ENCODE results near the gene NCF1.
"Not testable (repeated sequence)": the region's sequence is repeated elsewhere in the genome, so short reads cannot be mapped to it uniquely, and the experiment has no call there.

The NCF1 gene

DNA sequence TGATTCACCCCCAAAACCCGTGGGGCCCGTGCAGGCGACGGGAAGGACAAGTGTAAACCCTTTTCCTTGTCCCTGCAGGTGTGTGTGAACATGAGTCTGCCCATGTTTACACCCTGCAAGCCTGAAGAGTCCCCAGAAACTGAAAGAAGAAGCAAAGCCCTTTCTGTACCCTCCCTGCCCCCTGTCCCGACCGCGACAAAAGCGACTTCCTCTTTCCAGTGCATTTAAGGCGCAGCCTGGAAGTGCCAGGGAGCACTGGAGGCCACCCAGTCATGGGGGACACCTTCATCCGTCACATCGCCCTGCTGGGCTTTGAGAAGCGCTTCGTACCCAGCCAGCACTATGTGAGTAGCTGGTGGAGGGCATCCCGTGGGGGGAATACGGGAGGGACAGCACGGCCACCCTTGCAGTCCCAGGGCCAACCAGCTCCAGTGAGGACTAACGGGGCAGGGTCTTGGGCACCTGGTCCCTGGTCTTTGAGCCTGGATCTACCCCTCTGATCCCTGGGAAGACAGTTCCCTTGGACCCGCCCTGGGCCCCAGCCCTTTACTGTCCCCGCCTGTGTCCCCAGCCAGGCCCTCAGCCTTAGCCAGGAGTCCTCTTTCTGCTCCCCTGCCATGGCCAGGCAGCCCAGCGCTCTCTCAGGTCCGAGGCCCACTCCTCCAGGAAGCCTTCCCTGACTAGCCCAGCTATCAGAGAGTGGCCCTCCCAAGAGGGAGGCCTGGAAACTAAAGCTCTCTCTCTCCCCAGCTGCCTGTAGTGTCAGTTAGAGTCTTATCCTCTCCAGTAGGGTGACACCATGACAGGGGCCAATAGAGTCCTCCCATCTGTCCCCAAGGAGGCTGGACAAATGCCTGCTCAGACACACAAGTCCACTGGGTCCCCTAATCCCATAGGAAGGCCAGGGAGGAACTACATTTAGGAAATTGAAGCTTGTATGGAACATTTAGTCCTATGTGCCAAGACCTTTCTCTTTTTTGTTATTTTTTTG is at the start of gene NCF1:
Gene NCF1 (plus strand): TSS at position 252 of the 991 bp plus-strand sequence. CDS start 21 bp downstream, at position 273.
- in situ Hi-C loops (cut with MboI; ENCODE audit: low sequenced_read_pairs), result not testable (repeated sequence)

DNA sequence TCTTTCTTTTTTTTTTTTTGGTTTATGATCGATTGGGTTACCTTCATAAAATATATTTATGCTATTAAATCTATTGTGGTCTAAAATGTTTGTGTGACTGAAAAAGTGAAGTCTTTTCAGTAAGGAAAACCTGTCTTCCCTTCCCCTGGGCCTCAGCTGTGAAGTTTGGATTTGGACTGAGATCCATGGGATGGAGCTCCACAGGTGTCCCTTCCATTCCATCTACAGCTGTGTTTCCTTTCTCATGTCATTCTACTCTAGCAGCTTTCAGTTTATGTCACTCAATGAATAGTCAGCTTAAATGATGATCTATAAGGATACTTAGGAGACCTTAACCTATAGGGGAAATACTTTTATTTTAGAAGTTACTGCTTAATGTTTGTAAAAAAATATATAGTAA is 48.0 kb upstream of the NCF1 start:
- in situ Hi-C loops (cut with MboI; ENCODE audit: low sequenced_read_pairs), result no loop called here

- in situ Hi-C loops (cut with MboI; ENCODE audit: low sequenced_read_pairs), result no loop called here
These were observed 47.3 kb upstream of the NCF1 start for GRCh38 chr7:74726309-74727101.

DNA sequence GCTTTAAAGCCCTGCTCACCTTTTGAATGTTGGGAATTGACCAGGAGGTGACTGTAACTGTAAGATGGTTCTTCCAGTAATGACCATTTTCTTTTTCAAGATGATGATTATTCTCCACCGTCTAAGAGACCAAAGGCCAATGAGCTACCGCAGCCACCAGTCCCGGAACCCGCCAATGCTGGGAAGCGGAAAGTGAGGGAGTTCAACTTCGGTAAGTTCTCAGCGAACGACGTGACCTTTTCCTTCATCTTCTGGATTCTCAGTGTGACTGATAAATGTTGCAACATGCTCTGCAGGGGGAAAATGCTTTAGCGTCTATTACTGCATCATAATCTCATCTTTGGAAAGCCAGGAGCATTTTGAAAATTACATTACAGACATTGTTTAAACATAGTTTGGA is 45.1 kb upstream of the NCF1 start:
- in situ Hi-C loops (cut with MboI; ENCODE audit: low sequenced_read_pairs), result not testable (repeated sequence)

- in situ Hi-C loops (cut with MboI; ENCODE audit: low sequenced_read_pairs), result not testable (repeated sequence)
These were observed 43.6 kb upstream of the NCF1 start for GRCh38 chr7:74730186-74730585.

GRCh38 chr7:74739974-74740703 is 33.7 kb upstream of the NCF1 start:
- in situ Hi-C loops (cut with MboI; ENCODE audit: low sequenced_read_pairs), result not testable (repeated sequence)

DNA sequence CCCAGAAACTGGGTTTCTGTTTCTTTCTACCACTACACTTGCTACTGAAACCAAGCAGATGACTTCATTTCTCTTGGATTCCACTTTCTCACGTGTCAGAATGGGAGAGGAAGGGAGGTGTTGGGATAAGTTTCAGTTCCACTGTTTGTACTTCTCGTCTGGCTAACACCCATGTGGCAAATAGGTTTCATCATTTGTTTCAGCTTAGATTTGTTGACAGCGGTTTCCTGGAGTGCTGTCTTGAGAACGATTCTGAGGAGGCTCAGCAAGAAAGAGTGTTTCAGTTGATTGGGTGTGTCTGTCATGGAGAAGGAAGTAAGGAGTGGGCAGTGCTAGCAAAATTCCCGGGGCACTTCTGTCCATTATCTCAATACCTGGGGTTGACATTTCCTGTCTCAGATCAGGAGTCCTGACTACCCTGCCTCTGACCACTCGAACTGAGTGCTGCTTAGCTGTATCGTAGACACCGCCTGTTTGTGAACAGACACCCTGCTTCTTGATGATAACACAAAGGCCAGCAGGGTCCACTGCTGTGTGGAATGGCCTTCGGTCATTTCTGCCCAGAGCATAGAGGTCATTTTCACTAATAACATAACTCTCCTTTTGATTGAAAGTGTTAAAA is 29.8 kb upstream of the NCF1 start:
- in situ Hi-C loops (cut with MboI; ENCODE audit: low sequenced_read_pairs), result not testable (repeated sequence)

DNA sequence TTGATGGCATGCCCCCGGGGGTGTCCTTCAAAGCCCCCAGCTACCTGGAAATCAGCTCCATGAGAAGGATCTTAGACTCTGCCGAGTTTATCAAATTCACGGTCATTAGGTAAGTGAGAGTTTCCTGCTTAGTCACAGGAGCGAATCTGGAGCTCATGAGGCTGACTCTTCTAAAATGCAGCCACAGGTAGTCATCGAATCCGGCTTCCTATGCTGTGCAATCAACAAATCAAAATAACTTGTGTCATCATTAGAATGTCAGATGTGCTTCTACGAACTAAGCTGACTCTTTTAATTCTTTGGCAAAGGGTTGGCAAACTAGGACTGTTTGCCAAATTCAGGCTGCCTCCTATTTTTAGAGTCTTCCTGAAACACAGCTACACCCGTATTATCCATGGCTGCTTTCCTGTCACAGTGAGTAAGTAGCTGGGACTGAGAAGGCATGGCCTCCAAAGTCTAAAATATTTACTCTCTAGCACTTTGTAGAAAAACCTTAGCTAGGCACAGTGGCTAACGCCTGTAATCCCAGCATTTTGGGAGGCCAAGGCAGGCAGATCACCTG is 19.8 kb upstream of the NCF1 start:
- in situ Hi-C loops (cut with MboI; ENCODE audit: low sequenced_read_pairs), result not testable (repeated sequence)

DNA sequence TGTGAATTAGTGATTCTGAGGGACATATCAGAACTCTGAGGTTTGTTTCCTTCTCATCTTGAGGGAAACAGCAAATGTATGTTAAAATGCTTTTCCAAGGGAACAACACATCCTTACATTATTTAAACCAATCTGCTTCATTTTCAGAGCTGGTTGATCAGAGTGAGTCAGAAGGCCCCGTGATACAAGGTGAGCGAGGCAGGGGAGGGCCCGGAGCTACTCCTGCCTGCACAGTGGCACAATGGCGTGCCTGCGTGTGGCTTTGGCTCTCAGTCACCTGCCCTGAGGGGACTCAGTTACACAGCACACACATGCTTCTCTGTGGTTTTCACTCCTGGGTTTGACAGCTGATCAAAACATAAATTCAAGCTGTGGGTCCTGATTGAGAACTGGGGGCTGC is 17.1 kb upstream of the NCF1 start:
- in situ Hi-C loops (cut with MboI; ENCODE audit: low sequenced_read_pairs), result not testable (repeated sequence)

GRCh38 chr7:74758268-74758667 is 15.5 kb upstream of the NCF1 start:
- in situ Hi-C loops (cut with MboI; ENCODE audit: low sequenced_read_pairs), result not testable (repeated sequence)

GRCh38 chr7:74758982-74759381 is 14.8 kb upstream of the NCF1 start:
- in situ Hi-C loops (cut with MboI; ENCODE audit: low sequenced_read_pairs), result not testable (repeated sequence)

DNA sequence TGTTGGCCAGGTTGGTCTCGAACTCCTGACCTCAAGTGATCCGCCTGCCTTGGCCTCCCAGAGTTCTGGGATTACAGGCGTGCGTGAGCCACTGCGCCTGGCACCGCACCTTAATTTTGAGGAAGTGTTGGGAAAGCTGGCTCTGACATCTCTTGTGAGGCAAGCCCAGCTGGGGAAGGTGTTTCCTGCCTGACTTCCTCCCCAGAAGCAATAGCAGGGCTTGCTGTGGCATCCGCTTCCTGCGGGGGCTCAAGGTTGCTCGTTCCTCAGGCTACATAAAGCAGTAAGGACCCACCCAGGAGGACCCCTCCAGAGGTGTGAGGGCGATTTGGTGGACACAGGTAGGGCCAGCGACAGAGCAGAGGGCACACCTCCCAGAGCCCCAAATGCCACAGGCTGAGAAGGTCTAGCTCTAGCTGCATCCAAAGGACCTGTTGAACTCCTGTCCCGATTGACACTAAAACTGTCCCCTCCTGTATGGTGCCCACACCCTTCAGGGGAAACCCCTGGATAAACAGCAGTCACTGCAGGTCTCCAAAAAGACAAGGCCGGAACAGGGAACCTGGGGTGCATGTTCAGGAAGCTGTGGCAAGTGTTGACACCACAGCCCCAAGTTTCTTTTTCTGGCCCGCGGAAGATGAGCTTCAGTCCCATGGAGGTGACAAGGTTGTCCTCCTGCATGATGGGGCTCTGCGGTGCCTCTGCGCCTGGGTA is 8.4 kb upstream of the NCF1 start:
- in situ Hi-C loops (cut with MboI; ENCODE audit: low sequenced_read_pairs), result not testable (repeated sequence)

GRCh38 chr7:74766509-74766908 is 7.3 kb upstream of the NCF1 start:
- in situ Hi-C loops (cut with MboI; ENCODE audit: low sequenced_read_pairs), result not testable (repeated sequence)

DNA sequence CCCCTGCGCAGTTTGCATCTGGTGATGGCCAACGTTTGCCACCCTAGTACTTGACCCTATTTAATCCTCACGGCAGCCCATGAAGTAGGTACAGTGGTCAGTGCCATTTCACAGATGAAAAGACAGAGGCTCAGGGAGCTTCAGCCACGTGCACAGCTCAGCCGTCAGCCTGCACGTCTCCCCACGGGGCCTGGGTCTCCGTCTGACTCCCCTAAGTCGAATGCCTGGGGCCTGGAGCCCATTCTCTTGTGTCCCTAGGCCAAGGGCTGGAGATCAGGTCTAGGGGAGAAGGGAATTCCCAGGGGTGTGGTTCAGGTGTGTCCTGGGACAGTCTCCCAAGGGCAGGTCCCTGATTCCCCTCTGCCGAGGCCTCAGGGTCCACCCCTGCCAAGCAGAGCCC is 6.8 kb upstream of the NCF1 start:
- in situ Hi-C loops (cut with MboI; ENCODE audit: low sequenced_read_pairs), result not testable (repeated sequence)

DNA sequence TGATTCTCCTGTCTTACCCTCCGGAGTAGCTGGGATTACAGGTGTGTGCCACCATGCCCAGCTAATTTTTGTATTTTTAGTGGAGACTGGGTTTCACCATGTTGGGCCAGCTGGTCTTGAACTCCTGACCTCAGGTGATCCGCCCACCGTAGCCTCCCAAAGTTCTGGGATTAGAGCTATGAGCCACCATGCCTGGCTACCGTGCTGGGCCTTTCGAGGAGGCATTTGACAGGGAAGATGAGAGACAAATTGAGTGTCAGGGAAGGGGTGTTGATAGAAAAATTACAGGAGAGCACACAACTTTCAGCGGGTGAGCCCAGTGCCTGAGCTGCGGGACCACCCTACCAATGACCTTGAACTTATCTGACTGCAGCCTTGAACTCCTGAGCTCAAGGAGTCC is 3.7 kb upstream of the NCF1 start:
- in situ Hi-C loops (cut with MboI; ENCODE audit: low sequenced_read_pairs), result not testable (repeated sequence)

- in situ Hi-C loops (cut with MboI; ENCODE audit: low sequenced_read_pairs), result not testable (repeated sequence)
These were observed 1.7 kb upstream of the NCF1 start for GRCh38 chr7:74772093-74772492.

DNA sequence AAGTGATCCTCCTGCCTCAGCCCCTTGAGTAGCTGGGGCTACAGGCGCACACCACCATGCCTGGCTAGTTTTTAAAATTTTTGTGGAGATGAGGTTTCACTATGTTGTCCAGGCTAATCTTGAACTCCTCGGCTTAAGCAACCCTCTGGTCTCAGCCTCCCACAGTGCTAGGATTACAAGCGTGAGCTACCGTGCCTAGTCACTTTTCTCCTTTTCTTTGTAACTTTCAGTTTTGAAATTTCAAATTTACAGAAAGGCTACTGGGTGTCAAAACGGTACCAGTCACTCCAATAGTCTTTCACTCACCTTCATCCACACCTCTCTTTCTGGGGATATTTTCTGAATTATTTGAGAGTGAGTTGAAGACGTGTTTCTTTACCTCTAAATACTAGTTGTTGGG is 1.3 kb downstream of the NCF1 start:
- in situ Hi-C loops (cut with MboI; ENCODE audit: low sequenced_read_pairs), result not testable (repeated sequence)

DNA sequence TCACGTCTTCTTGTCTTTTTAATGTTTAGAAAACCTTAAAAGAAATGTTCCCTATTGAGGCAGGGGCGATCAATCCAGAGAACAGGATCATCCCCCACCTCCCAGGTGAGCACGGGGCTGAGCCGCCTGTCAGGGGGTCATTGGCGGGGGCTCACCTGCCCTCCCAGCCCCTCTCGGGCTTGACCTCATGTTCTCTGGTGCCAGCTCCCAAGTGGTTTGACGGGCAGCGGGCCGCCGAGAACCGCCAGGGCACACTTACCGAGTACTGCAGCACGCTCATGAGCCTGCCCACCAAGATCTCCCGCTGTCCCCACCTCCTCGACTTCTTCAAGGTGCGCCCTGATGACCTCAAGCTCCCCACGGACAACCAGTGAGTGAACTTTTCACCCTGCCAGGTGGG is 5.2 kb downstream of the NCF1 start:
- in situ Hi-C loops (cut with MboI; ENCODE audit: low sequenced_read_pairs), result not testable (repeated sequence)

DNA sequence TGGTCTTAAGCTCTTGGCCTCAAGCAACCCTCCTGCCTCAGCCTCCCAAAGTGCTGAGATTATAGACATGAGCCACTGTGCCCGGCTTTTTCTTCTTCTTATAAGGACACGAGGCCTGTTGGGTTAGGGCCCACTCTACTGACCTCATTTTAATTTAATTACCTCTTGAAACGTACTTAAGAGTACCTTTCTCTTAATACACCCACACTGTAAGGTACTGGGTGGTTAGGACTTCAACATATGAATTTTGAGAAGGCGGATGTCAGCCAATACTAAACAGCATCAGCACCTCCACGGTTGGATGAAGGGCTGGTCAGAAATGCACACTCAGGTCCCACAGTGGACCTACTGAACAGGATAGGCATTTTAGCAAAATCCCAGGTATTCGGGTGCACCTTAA is 7.9 kb downstream of the NCF1 start:
- in situ Hi-C loops (cut with MboI; ENCODE audit: low sequenced_read_pairs), result not testable (repeated sequence)

- in situ Hi-C loops (cut with MboI; ENCODE audit: low sequenced_read_pairs), result not testable (repeated sequence)
These were observed 9.8 kb downstream of the NCF1 start for GRCh38 chr7:74783595-74783994.

All from HL-60/S4 treated with phorbol 12-myristate 13-acetate at 8.2 ng/mL for 4 days and 3 days (cell line).